ENCODE measurements around the gene MAP2. TPM values are rescaled to one million over a fixed set of nuclear protein-coding genes. Genes with fewer than 3 reads are reported as not detected.

The MAP2 gene, protein sequence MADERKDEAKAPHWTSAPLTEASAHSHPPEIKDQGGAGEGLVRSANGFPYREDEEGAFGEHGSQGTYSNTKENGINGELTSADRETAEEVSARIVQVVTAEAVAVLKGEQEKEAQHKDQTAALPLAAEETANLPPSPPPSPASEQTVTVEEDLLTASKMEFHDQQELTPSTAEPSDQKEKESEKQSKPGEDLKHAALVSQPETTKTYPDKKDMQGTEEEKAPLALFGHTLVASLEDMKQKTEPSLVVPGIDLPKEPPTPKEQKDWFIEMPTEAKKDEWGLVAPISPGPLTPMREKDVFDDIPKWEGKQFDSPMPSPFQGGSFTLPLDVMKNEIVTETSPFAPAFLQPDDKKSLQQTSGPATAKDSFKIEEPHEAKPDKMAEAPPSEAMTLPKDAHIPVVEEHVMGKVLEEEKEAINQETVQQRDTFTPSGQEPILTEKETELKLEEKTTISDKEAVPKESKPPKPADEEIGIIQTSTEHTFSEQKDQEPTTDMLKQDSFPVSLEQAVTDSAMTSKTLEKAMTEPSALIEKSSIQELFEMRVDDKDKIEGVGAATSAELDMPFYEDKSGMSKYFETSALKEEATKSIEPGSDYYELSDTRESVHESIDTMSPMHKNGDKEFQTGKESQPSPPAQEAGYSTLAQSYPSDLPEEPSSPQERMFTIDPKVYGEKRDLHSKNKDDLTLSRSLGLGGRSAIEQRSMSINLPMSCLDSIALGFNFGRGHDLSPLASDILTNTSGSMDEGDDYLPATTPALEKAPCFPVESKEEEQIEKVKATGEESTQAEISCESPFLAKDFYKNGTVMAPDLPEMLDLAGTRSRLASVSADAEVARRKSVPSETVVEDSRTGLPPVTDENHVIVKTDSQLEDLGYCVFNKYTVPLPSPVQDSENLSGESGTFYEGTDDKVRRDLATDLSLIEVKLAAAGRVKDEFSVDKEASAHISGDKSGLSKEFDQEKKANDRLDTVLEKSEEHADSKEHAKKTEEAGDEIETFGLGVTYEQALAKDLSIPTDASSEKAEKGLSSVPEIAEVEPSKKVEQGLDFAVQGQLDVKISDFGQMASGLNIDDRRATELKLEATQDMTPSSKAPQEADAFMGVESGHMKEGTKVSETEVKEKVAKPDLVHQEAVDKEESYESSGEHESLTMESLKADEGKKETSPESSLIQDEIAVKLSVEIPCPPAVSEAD (N-terminal part only)
- total RNA-seq (2022) (0.05 TPM in 1 of 2 replicates, not detected in the other), Bru-seq, nascent RNA (percentile 11 among the genes with signal in this experiment), BruChase-seq, experiment 1, labeled RNA remaining after a 2-hour chase (percentile 7 among the genes with signal in this experiment), BruChase-seq, experiment 2, labeled RNA remaining after a 6-hour chase (percentile 5 among the genes with signal in this experiment)
- long read RNA-seq, result 0 reads

DNA sequence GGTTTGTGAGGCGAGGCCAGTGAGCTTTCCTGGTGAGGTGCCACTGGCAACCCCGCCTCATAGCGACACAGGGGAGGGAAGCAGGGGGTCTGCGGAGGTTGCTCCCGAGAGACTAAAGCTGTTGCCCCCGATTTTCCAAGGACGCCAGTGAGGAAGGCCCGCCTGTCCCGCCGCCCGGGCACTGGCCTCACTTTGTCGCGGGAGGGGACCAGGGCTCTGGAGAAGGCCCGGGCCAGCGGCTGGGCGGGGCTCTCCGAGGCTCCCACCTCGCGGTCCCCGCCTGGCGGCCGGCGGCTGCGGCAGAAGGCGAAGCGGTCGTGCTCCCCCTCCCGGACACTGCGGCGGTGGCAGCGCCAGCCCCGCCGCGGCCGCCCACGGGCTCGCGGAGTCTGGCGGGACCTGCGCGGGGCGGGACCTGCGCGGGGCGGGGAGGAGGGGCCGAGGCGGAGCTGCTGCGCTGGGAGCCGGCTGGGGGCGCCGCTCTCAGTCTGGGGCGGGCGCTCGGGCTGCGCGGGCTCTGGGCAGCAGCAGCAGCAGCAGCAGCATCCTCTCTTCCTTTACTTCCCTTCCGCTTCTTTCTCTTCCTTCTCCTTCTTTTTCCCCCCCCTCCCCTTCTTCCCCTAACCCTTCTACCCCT is at the start of gene MAP2:
TSS of gene MAP2 (plus strand) at position 486 of the 637 bp plus-strand sequence. CDS start 229,124 bp downstream, outside the sequence.
- H3K9me3 Mint-ChIP-seq (ENCODE audit: unreplicated experiment), result no peaks in the 10 kb centered on the region
- DNase-seq, result peak; percentile 75 to 91
- ChIA-PET CTCF (interaction anchor here (0.6 to 1.9 kb wide), 4 partner anchors 55 to 1016 kb away, joined by 3 to 12 read pairs (median 4); no protein-coding TSS in a partner anchor), POLR2A (no interaction called here)
- intact Hi-C loops (cut with micrococcal nuclease; ENCODE audit: unreplicated experiment), result loop anchor here (1.0 to 2.0 kb wide), 5 partner anchors 89 to 1029 kb away; no protein-coding TSS in a partner anchor
- TF ChIP-seq, protein P1, sequence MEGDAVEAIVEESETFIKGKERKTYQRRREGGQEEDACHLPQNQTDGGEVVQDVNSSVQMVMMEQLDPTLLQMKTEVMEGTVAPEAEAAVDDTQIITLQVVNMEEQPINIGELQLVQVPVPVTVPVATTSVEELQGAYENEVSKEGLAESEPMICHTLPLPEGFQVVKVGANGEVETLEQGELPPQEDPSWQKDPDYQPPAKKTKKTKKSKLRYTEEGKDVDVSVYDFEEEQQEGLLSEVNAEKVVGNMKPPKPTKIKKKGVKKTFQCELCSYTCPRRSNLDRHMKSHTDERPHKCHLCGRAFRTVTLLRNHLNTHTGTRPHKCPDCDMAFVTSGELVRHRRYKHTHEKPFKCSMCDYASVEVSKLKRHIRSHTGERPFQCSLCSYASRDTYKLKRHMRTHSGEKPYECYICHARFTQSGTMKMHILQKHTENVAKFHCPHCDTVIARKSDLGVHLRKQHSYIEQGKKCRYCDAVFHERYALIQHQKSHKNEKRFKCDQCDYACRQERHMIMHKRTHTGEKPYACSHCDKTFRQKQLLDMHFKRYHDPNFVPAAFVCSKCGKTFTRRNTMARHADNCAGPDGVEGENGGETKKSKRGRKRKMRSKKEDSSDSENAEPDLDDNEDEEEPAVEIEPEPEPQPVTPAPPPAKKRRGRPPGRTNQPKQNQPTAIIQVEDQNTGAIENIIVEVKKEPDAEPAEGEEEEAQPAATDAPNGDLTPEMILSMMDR (IDR thresholded peaks at IDR 0.05; ENCODE audit: insufficient read depth in 1 of 2, low read depth in 1 of 2, low read length in 1 of 2, severe bottlenecking in 1 of 2, unreplicated experiment in 1 of 2), result peak; percentile 83 to 93
- Histone ChIP-seq H3K4me3 (ENCODE audit: low read depth, low read length) (peak within 1 kb of the TSS; percentile 36), H3K4me1 (peaks cover 6% of the 10 kb centered on the region), H3K9me3 (no peaks in the 10 kb centered on the region), H3K27me3 (replicated peaks; ENCODE audit: control insufficient read depth, insufficient read depth, low read length) (no peaks in the 10 kb centered on the region), H3K36me3 (ENCODE audit: control insufficient read depth, insufficient read depth, low read length) (no peaks in the 10 kb centered on the region)
- peaks cover 8% of the 10 kb centered on the region for H3K4me1 Mint-ChIP-seq (ENCODE audit: low read depth, unreplicated experiment)
- H3K36me3 Mint-ChIP-seq (ENCODE audit: insufficient read depth, unreplicated experiment), result no peaks in the 10 kb centered on the region
- BruUV-seq (replicated peaks), result no TSS peak
- no peak within 1 kb of the TSS for H3K27ac Mint-ChIP-seq (ENCODE audit: unreplicated experiment)
- peaks cover 7% of the 10 kb centered on the region for H3K27me3 Mint-ChIP-seq (ENCODE audit: insufficient read depth, unreplicated experiment)
- H3K4me3 Mint-ChIP-seq (ENCODE audit: unreplicated experiment), result peak within 1 kb of the TSS; percentile 79

DNA sequence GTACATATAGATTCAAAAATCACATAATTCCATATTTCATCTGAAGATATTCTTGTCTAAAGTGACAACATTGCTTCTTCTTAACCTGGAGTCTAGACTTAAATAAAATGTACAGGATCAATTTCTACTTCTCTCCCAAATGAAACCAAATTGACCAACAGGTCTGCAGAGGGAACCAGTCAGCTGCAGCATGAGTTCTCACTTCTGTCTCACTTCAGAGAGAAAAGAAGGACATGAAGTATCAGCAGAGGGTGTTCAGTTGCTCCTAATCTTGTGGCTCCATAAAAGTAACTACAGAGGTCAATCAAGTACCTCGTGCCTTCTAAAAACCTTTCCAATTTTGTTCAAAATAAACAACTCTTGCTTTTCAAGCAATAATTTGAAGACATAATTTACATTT is 47.2 kb upstream of the MAP2 start:
- Mint-ChIP-seq H3K36me3 (ENCODE audit: insufficient read depth, unreplicated experiment) (no peaks in the 10 kb centered on the region), H3K27me3 (ENCODE audit: insufficient read depth, unreplicated experiment) (no peaks in the 10 kb centered on the region), H3K4me3 (ENCODE audit: unreplicated experiment) (no peak overlapping the region), H3K4me1 (ENCODE audit: low read depth, unreplicated experiment) (no peaks in the 10 kb centered on the region), H3K9me3 (ENCODE audit: unreplicated experiment) (peaks cover 29% of the 10 kb centered on the region), H3K27ac (ENCODE audit: unreplicated experiment) (no peak overlapping the region)
- Histone ChIP-seq H3K36me3 (ENCODE audit: control insufficient read depth, insufficient read depth, low read length) (no peaks in the 10 kb centered on the region), H3K4me1 (no peaks in the 10 kb centered on the region), H3K9me3 (peaks cover 3% of the 10 kb centered on the region), H3K27me3 (replicated peaks; ENCODE audit: control insufficient read depth, insufficient read depth, low read length) (no peaks in the 10 kb centered on the region), H3K4me3 (ENCODE audit: low read depth, low read length) (no peak overlapping the region)
- intact Hi-C loops (cut with micrococcal nuclease; ENCODE audit: unreplicated experiment), result no loop called here
- ChIA-PET POLR2A (no interaction called here), CTCF (no interaction called here)
- no peak for DNase-seq
- no TSS peak for BruUV-seq (replicated peaks)
- TF ChIP-seq, protein P1 (IDR thresholded peaks at IDR 0.05; ENCODE audit: insufficient read depth in 1 of 2, low read depth in 1 of 2, low read length in 1 of 2, severe bottlenecking in 1 of 2, unreplicated experiment in 1 of 2), result no peak
